GM12878 (cell line): ENCODE data around the gene NFE2L1. TPM values are rescaled to one million over a fixed set of nuclear protein-coding genes. Genes with fewer than 3 reads are reported as not detected.

Source experiments
- ATAC-seq: fragments of 200-7000 bp; cut with Tn5 transposase; 3 replicates; pipeline ENCODE4 v1.9.1; 2020; ENCODE audit warnings: mild to moderate bottlenecking, moderate library complexity
- BruUV-seq: library from RNA; stranded (reverse); fragments of 400-500 nt; replicated peaks from 2 replicates; lab custom pipeline; 2021; lab: Mats Ljungman, UMichigan
- CTCF ChIA-PET: fragments of 300-600 bp; sonication (Branson Sonifier 250); formaldehyde crosslinking; extraction: SDS; loops from one replicate; lab custom pipeline; 2021; ENCODE audit warnings: inconsistent platforms; lab: Yijun Ruan, JAX
- POLR2A ChIA-PET: fragments of 350-600 bp; formaldehyde crosslinking; extraction: SDS; loops from one replicate; lab custom pipeline; 2021; ENCODE audit warnings: inconsistent platforms; lab: Charles Lee
- RAD21 ChIA-PET: fragments of 300-600 bp; sonication (Branson Sonifier 250); formaldehyde crosslinking; loops from one replicate; lab custom pipeline; 2023; ENCODE audit warnings: antibody characterized with exemption; ENCODE audit not compliant: unreplicated experiment; lab: Charles Lee
- SMC1A ChIA-PET: fragments of 300-600 bp; sonication (Branson Sonifier 250); formaldehyde crosslinking; loops from one replicate; lab custom pipeline; 2023; ENCODE audit not compliant: unreplicated experiment, uncharacterized antibody; lab: Charles Lee
- DNase-seq: peaks from one replicate; pipeline ENCODE4 v3.0.0-alpha.2; 2011; ENCODE audit warnings: low read depth, low spot score
- FAIRE-seq: peaks from 3 replicates; lab custom pipeline; 2011; peaks lifted over from hg19 to GRCh38; lab: Jason Lieb, UNC
- H2AFZ ChIP-seq: 2 replicates; pipeline ENCODE4 v1.6.0; 2011; ENCODE audit warnings: low read depth, low read length, control low read depth; ENCODE audit not compliant: control insufficient read depth
- H3K27ac ChIP-seq: 2 replicates; pipeline ENCODE4 v1.5.1; 2011; ENCODE audit warnings: control low read depth; ENCODE audit not compliant: control insufficient read depth, insufficient read depth
- H3K27me3 ChIP-seq, 2 experiments: replicated peaks in 1 of 2; 2 replicates each; pipeline versions ENCODE4 v1.6.0 to v1.6.1; 2011; ENCODE audit warnings: low read length in 1 of 2; ENCODE audit not compliant: control insufficient read depth in 2 of 2, insufficient read depth in 2 of 2
- H3K36me3 ChIP-seq, 2 experiments: 2 replicates each; pipeline ENCODE4 v1.5.1; 2011; ENCODE audit warnings: low read length in 1 of 2; ENCODE audit not compliant: control insufficient read depth in 2 of 2, insufficient read depth in 2 of 2
- H3K4me1 ChIP-seq: 2 replicates; pipeline ENCODE4 v1.6.1; 2011; ENCODE audit warnings: mild to moderate bottlenecking, low read length, moderate library complexity, mixed read lengths; ENCODE audit not compliant: control insufficient read depth, insufficient read depth
- H3K4me2 ChIP-seq: 2 replicates; pipeline ENCODE4 v1.6.0; 2011; ENCODE audit warnings: control low read depth; ENCODE audit not compliant: control insufficient read depth, insufficient read depth
- H3K4me3 ChIP-seq: fragments of 200-600 bp; sonication (generic); 2 replicates; pipeline ENCODE4 v1.5.1; 2016
- H3K79me2 ChIP-seq: 2 replicates; pipeline ENCODE4 v1.6.0; 2011; ENCODE audit warnings: low read length; ENCODE audit not compliant: control insufficient read depth, insufficient read depth
- H3K9ac ChIP-seq: 2 replicates; pipeline ENCODE4 v1.8.0; 2011; ENCODE audit warnings: low read length, control low read depth, mixed read lengths; ENCODE audit not compliant: control insufficient read depth, insufficient read depth
- H3K9me3 ChIP-seq: replicated peaks from 3 replicates; pipeline ENCODE4 v1.5.1; 2011; ENCODE audit warnings: mild to moderate bottlenecking, low read length; ENCODE audit not compliant: control insufficient read depth, insufficient read depth
- H4K20me1 ChIP-seq: 2 replicates; pipeline ENCODE4 v1.6.0; 2011; ENCODE audit not compliant: control insufficient read depth, insufficient read depth
- ATF7 ChIP-seq: fragments of 450-650 bp; IDR thresholded peaks from 2 replicates; pipeline ENCODE4 v1.6.1; 2016; ENCODE audit warnings: low read depth, mild to moderate bottlenecking
- BRCA1 ChIP-seq: IDR thresholded peaks from 2 replicates; pipeline ENCODE4 v1.6.1; 2011; ENCODE audit warnings: low read depth, low read length, improper control_type of control experiment
- CREM ChIP-seq: IDR thresholded peaks from 2 replicates; pipeline ENCODE4 v1.6.1; 2014; ENCODE audit warnings: antibody characterized with exemption, low read depth
- DPF2 ChIP-seq: fragments of 450-650 bp; IDR thresholded peaks from 2 replicates; pipeline ENCODE4 v1.6.1; 2017; ENCODE audit warnings: mild to moderate bottlenecking
- ETV6 ChIP-seq, 2 experiments: fragments of 450-650 bp in 1 of 2; IDR thresholded peaks in 1 of 2; conservative IDR thresholded peaks in 1 of 2; 2 replicates each; pipeline ENCODE4 v1.6.1; 2014; ENCODE audit warnings: antibody characterized with exemption in 1 of 2, borderline replicate concordance in 1 of 2, low read depth in 1 of 2, mild to moderate bottlenecking in 1 of 2, moderate library complexity in 1 of 2
- KAT2A ChIP-seq: conservative IDR thresholded peaks from 2 replicates; pipeline ENCODE4 v1.6.1; 2011; ENCODE audit warnings: low read depth, low read length; ENCODE audit not compliant: control insufficient read depth
- KDM1A ChIP-seq: fragments of 200-600 bp; sonication (generic); IDR thresholded peaks from 2 replicates; pipeline ENCODE4 v1.6.1; 2016; ENCODE audit warnings: borderline replicate concordance
- PAX8 ChIP-seq: fragments of 450-650 bp; IDR thresholded peaks from 2 replicates; pipeline ENCODE4 v1.6.1; 2017; ENCODE audit warnings: mild to moderate bottlenecking, moderate library complexity
- SMAD5 ChIP-seq: IDR thresholded peaks from 2 replicates; pipeline ENCODE4 v1.6.1; 2016; ENCODE audit warnings: antibody characterized with exemption, low read depth
- SRF ChIP-seq, 2 experiments: IDR thresholded peaks; 2 replicates each; pipeline ENCODE4 v1.6.1; 2011; ENCODE audit warnings: low read depth in 2 of 2, low read length in 2 of 2, mild to moderate bottlenecking in 1 of 2, moderate library complexity in 1 of 2
- TCF12 ChIP-seq: IDR thresholded peaks from 2 replicates; pipeline ENCODE4 v1.6.1; 2011; ENCODE audit warnings: low read depth, mild to moderate bottlenecking, low read length
- ZNF217 ChIP-seq: fragments of 450-650 bp; IDR thresholded peaks from 2 replicates; pipeline ENCODE4 v1.6.1; 2017; ENCODE audit warnings: antibody characterized with exemption, mild to moderate bottlenecking
- ZNF24 ChIP-seq: fragments of 450-650 bp; IDR thresholded peaks from 2 replicates; pipeline ENCODE4 v1.6.1; 2017; ENCODE audit warnings: antibody characterized with exemption, mild to moderate bottlenecking
- ZNF592 ChIP-seq: fragments of 450-650 bp; IDR thresholded peaks from 2 replicates; pipeline ENCODE4 v1.6.1; 2017; ENCODE audit warnings: mild to moderate bottlenecking, moderate library complexity
- WGBS: methylation state at CpG from one replicate; pipeline ENCODE4 v1.1.6; 2016; ENCODE audit warnings: low lambda C conversion rate; ENCODE audit not compliant: insufficient replicate concordance, insufficient coverage; ENCODE audit errors: missing lambda C conversion rate; 5-methylcytosine and 5-hydroxymethylcytosine counted together
- in situ Hi-C: fragments of 300-500 bp; cut with MboI; formaldehyde crosslinking; loops from 9 replicates; pipeline ENCODE4 v1.14.3; 2018; ENCODE audit warnings: mixed read lengths
- intact Hi-C: fragments of 100-400 bp; cut with micrococcal nuclease; formaldehyde crosslinking; loops from one replicate; pipeline ENCODE4 v1.14.2; 2022; ENCODE audit not compliant: unreplicated experiment
- polyA plus RNA-seq, 11 experiments: library from polyadenylated mRNA; depleted of rRNA in 4 of 11; unstranded in 6 of 11; stranded (reverse) in 5 of 11; fragments of >200 nt; fragmentation: Nextera tagmentation in 4 of 11; fragmentation: Illumina TruSeq in 1 of 11; extraction: Ambion mirVana in 4 of 11; extraction: Trizol in 1 of 11; gene quantifications; 1 replicate in 1 of 11; 2 replicates in 10 of 11; pipeline versions ENCODE4 v1.2.1 to v1.2.3, GENCODE V29; 2011 to 2016; ENCODE audit warnings: inconsistent platforms in 2 of 11, missing spikeins in 2 of 11, low read depth in 1 of 11
- total RNA-seq, 4 experiments: library from RNA; depleted of rRNA in 3 of 4; stranded (reverse); fragments of >200 nt in 3 of 4; fragmentation: Illumina TruSeq in 1 of 4; extraction: Trizol in 1 of 4; gene quantifications; 2 replicates each; pipeline versions ENCODE4 v1.2.1 to v1.2.3, GENCODE V29; 2013 to 2021
- TF ChIP-seq, protein P1 (sequence below): IDR thresholded peaks from 2 replicates; pipeline ENCODE4 v1.6.1; 2011; ENCODE audit warnings: low read depth, low read length, improper control_type of control experiment, borderline replicate concordance

The NFE2L1 gene
- total and polyA plus RNA-seq, 10 of the 15 experiments (the other 5 are each of a cell fraction or from before 2014, with no cell fraction given), result 3.8 to 104 (median 26.4) TPM

GRCh38 chr17:48101012-48101720 is 53.0 kb downstream of the NFE2L1 start, which contains the start of gene CBX1:
CBX1 (minus strand) TSS chr17:48101478; CDS start chr17:48077004, 24,474 bp downstream.
- Histone ChIP-seq H3K27ac (peak within 1 kb of the TSS; percentile 80), H3K36me3 (no peaks in the 10 kb centered on the region), H3K4me2 (peak within 1 kb of the TSS; percentile 87), H3K4me1 (peaks cover 23% of the 10 kb centered on the region), H3K79me2 (peaks cover 41% of the 10 kb centered on the region), H3K27me3 (no peaks in the 10 kb centered on the region), H2AFZ (peak within 1 kb of the TSS; percentile 87), H3K9ac (peak within 1 kb of the TSS; percentile 76), H4K20me1 (no peaks in the 10 kb centered on the region), H3K4me3 (peak within 1 kb of the TSS; percentile 87), H3K9me3 (peaks cover 3% of the 10 kb centered on the region; the same call in 2 of the 3 replicates)
- SMC1A ChIA-PET, result interaction anchor here (0.8 to 9.5 kb wide), 3 partner anchors 9 to 15 kb away, joined by 3 to 66 read pairs (median 4); no protein-coding TSS in a partner anchor
- POLR2A ChIA-PET, result interaction anchor here (0.6 to 4.1 kb wide), 7 partner anchors 9 to 897 kb away, joined by 3 to 32 read pairs (median 4); partner anchors contain the start of genes NFE2L1 and PNPO
- in situ Hi-C loops (no loop called here), intact Hi-C loops (loop anchor here (1.0 kb wide), 1 partner anchor 9 kb away; no protein-coding TSS in a partner anchor)
- FAIRE-seq (no peak), DNase-seq (peak; percentile 89), ATAC-seq (peak; percentile 98)
- RAD21 ChIA-PET, result interaction anchor here (1.0 to 9.5 kb wide), 4 partner anchors 11 to 75 kb away, joined by 3 to 113 read pairs (median 4); no protein-coding TSS in a partner anchor
- CTCF ChIA-PET, result interaction anchor here (0.8 to 33.4 kb wide), 4 partner anchors 8 to 75 kb away, joined by 3 to 525 read pairs (median 65); partner anchors contain the start of gene SNX11
- under 1% methylated on average over 72 of the region's 79 CpGs for WGBS
- no TSS peak for BruUV-seq
- TF ChIP-seq ZNF217 (no peak), SRF (IDR thresholded peaks at IDR 0.05; ENCODE audit: low read depth in 2 of 2, low read length in 2 of 2) (0 out of 4 replicates have a peak, but pooled peaks of 1 of the 2 experiments have one; percentile 4), BRCA1 (no peak), ZNF24 (peak; percentile 24; the same call in 1 of the 2 replicates), CREM (peak; percentile 66), ZNF592 (no peak), KDM1A (no peak), TCF12 (peak; percentile 41; the same call in 1 of the 2 replicates), KAT2A (no peak), PAX8 (no peak), DPF2 (peak; percentile 87; the same call in 1 of the 2 replicates), SMAD5 (no peak), ATF7 (0 out of 2 replicates have a peak, but pooled peaks have one; percentile 13), ETV6 (conservative IDR thresholded peaks at IDR 0.05 in 1 of 2, IDR thresholded peaks at IDR 0.05 in 1 of 2; ENCODE audit: borderline replicate concordance in 1 of 2, low read depth in 1 of 2) (no peak)
- TF ChIP-seq, protein P1, sequence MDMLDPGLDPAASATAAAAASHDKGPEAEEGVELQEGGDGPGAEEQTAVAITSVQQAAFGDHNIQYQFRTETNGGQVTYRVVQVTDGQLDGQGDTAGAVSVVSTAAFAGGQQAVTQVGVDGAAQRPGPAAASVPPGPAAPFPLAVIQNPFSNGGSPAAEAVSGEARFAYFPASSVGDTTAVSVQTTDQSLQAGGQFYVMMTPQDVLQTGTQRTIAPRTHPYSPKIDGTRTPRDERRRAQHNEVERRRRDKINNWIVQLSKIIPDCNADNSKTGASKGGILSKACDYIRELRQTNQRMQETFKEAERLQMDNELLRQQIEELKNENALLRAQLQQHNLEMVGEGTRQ, result no peak
